Stimulated activated CD8-positive, alpha-beta memory T cell treated with anti-CD3 and anti-CD28 coated beads, Interleukin-15, amount 100 ng/mL, for 1 hour (primary cell): ENCODE data around the gene GCN1.
"Not testable (repeated sequence)": the region's sequence is repeated elsewhere in the genome, so short reads cannot be mapped to it uniquely, and the experiment has no call there.

Source experiments
- DNase-seq: peaks from one replicate; pipeline ENCODE4 v3.0.0-alpha.2; 2020; ENCODE audit warnings: low read depth

Gene GCN1

GRCh38 chr12:120213182-120213581, 18.7 kb upstream of the GCN1 start:
- DNase-seq: not testable (repeated sequence)

- no peak for DNase-seq
Observed at GRCh38 chr12:120212301-120212700, 17.8 kb upstream of the GCN1 start.

GRCh38 chr12:120211904-120212283, 17.4 kb upstream of the GCN1 start:
- no peak for DNase-seq

- DNase-seq: no peak
Observed at GRCh38 chr12:120211243-120211903, 16.9 kb upstream of the GCN1 start.

GRCh38 chr12:120209851-120210250, 15.3 kb upstream of the GCN1 start:
- no peak for DNase-seq

GRCh38 chr12:120207227-120207626, 12.7 kb upstream of the GCN1 start:
- no peak for DNase-seq

- DNase-seq: not testable (repeated sequence)
Observed at GRCh38 chr12:120206781-120207180, 12.3 kb upstream of the GCN1 start.

- no peak for DNase-seq
Observed at GRCh38 chr12:120206228-120206627, 11.7 kb upstream of the GCN1 start.

GRCh38 chr12:120204171-120204570, 9.7 kb upstream of the GCN1 start:
- no peak for DNase-seq

GRCh38 chr12:120200364-120200800, 5.9 kb upstream of the GCN1 start:
- DNase-seq: no peak

GRCh38 chr12:120199595-120200306, 5.2 kb upstream of the GCN1 start:
- DNase-seq: no peak

GRCh38 chr12:120199025-120199424, 4.5 kb upstream of the GCN1 start:
- no peak for DNase-seq

- no peak for DNase-seq
Observed at GRCh38 chr12:120197542-120197887, 3.0 kb upstream of the GCN1 start.

- DNase-seq: not testable (repeated sequence)
Observed at GRCh38 chr12:120196817-120197541, 2.5 kb upstream of the GCN1 start.

GRCh38 chr12:120196363-120196762, 1.8 kb upstream of the GCN1 start:
- DNase-seq: no peak

- DNase-seq: no peak
Observed at GRCh38 chr12:120194226-120194533, 335 bp downstream of the GCN1 start.

- not testable (repeated sequence) for DNase-seq
Observed at GRCh38 chr12:120193286-120193685, 1.2 kb downstream of the GCN1 start.

GRCh38 chr12:120190985-120191480, 3.5 kb downstream of the GCN1 start:
- DNase-seq: no peak

- no peak for DNase-seq
Observed at GRCh38 chr12:120190386-120190785, 4.1 kb downstream of the GCN1 start.

GRCh38 chr12:120186654-120187053, 7.9 kb downstream of the GCN1 start:
- DNase-seq: no peak

- DNase-seq: no peak
Observed at GRCh38 chr12:120183211-120183631, 11.3 kb downstream of the GCN1 start.

- DNase-seq: no peak
Observed at GRCh38 chr12:120181991-120182631, 12.4 kb downstream of the GCN1 start.

GRCh38 chr12:120180975-120181374, 13.5 kb downstream of the GCN1 start:
- DNase-seq: no peak
